ENCODE measurements around the gene TUBB2B.

TUBB2B gene

GRCh38 chr6:3220366-3220765 lies 7.1 kb downstream of the TUBB2B start:
- no peaks in the 10 kb centered on the region for H3K27me3 ChIP-seq (ENCODE audit: low read depth, low read length)
- no peaks in the 10 kb centered on the region for H3K36me3 ChIP-seq (ENCODE audit: control insufficient read depth in 1 of 2, insufficient read depth in 2 of 2, low read length in 2 of 2)
- H3K9me3 ChIP-seq (ENCODE audit: control insufficient read depth in 1 of 2, low read length in 2 of 2) = no peaks in the 10 kb centered on the region
- no peaks in the 10 kb centered on the region for H3K4me1 ChIP-seq (ENCODE audit: control insufficient read depth in 1 of 2, insufficient read depth in 2 of 2, low read length in 2 of 2)
- H3K4me3 ChIP-seq (ENCODE audit: low read depth in 1 of 2, low read length in 2 of 2) = no peak overlapping the region
- H3K27ac ChIP-seq (ENCODE audit: low read length) = no peak overlapping the region

GRCh38 chr6:3218266-3218665 lies 9.2 kb downstream of the TUBB2B start:
- H3K27me3 ChIP-seq (ENCODE audit: low read depth, low read length) = no peaks in the 10 kb centered on the region

DNA sequence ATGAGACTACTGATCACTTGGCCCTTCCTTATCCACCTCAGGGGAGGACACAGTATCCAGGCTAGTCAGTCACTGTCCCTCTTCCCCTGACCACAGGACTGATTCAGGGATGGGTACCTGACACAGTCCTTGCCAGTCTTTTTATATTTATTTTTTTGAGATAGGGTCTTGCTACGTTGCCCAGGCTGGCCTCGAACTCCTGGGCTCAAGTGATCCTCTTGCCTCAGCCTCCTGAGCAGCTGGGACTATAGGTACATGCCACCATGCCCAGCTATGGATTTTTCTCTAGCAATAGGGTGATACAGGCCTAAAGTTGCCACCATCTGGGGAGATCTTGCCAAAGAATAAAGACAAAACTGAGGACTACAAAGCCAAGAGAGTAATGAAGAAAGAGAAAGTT lies 10.2 kb downstream of the TUBB2B start:
- H3K4me1 ChIP-seq (ENCODE audit: control insufficient read depth in 1 of 2, insufficient read depth in 2 of 2, low read length in 2 of 2) = no peaks in the 10 kb centered on the region
- no peaks in the 10 kb centered on the region for H3K36me3 ChIP-seq (ENCODE audit: control insufficient read depth in 1 of 2, insufficient read depth in 2 of 2, low read length in 2 of 2)
- no peaks in the 10 kb centered on the region for H3K27me3 ChIP-seq (ENCODE audit: low read depth, low read length)
- H3K9me3 ChIP-seq (ENCODE audit: control insufficient read depth in 1 of 2, low read length in 2 of 2) = no peaks in the 10 kb centered on the region
- H3K27ac ChIP-seq (ENCODE audit: low read length) = no peak overlapping the region
- H3K4me3 ChIP-seq (ENCODE audit: low read depth in 1 of 2, low read length in 2 of 2) = no peak overlapping the region

More at GRCh38 chr6:3218266-3218665, 9.2 kb downstream of the TUBB2B start:
- Histone ChIP-seq H3K9me3 (ENCODE audit: control insufficient read depth in 1 of 2, low read length in 2 of 2) (no peaks in the 10 kb centered on the region), H3K4me3 (ENCODE audit: low read depth in 1 of 2, low read length in 2 of 2) (no peak overlapping the region), H3K4me1 (ENCODE audit: control insufficient read depth in 1 of 2, insufficient read depth in 2 of 2, low read length in 2 of 2) (no peaks in the 10 kb centered on the region), H3K36me3 (ENCODE audit: control insufficient read depth in 1 of 2, insufficient read depth in 2 of 2, low read length in 2 of 2) (no peaks in the 10 kb centered on the region), H3K27ac (ENCODE audit: low read length) (no peak overlapping the region)

DNA sequence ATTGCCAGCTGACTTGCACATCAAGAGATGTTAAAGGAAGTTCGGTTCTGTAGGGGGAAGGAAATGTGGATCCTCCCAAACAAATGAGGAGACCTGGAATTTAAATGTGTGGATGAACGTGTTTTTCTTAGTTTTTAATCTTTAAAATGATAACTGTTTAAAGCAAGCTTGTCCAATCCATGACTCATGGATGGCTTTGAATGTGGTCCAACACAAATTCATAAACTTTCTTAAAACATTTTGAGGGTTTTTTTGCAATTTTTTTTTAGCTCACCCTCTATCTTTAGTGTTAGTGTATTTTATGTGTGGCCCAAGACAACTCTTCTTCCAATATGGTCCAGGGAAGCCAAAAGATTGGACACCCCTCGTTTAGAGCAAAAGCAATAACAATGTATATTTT lies 12.6 kb downstream of the TUBB2B start:
- H3K36me3 ChIP-seq (ENCODE audit: control insufficient read depth in 1 of 2, insufficient read depth in 2 of 2, low read length in 2 of 2) = no peaks in the 10 kb centered on the region
- H3K27me3 ChIP-seq (ENCODE audit: low read depth, low read length) = no peaks in the 10 kb centered on the region
- no peak overlapping the region for H3K27ac ChIP-seq (ENCODE audit: low read length)
- H3K4me3 ChIP-seq (ENCODE audit: low read depth in 1 of 2, low read length in 2 of 2) = no peak overlapping the region
- no peaks in the 10 kb centered on the region for H3K9me3 ChIP-seq (ENCODE audit: control insufficient read depth in 1 of 2, low read length in 2 of 2)
- H3K4me1 ChIP-seq (ENCODE audit: control insufficient read depth in 1 of 2, insufficient read depth in 2 of 2, low read length in 2 of 2) = no peaks in the 10 kb centered on the region

- Histone ChIP-seq H3K4me3 (ENCODE audit: low read depth in 1 of 2, low read length in 2 of 2) (no peak overlapping the region), H3K27me3 (ENCODE audit: low read depth, low read length) (no peaks in the 10 kb centered on the region), H3K27ac (ENCODE audit: low read length) (no peak overlapping the region)
Observed at GRCh38 chr6:3213334-3213695, 14.1 kb downstream of the TUBB2B start.

DNA sequence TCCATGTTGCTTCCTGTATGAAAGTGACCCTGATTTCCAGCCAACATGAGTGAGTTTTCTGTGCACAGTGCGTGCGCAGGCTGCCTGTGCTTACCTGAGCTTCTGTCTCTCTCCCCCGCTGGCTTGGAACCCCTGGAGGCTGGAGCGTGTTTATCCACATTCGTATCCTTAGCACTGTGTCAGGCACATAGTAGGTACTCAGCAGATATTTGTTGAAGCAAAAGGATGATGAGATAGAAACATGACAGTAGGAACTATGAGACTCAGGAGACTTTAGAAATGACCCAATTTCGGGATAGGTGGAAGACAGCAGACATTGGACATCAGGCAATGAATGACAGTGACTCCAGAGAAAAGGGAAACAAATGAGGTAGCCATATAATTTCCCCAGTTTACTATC lies 15.2 kb downstream of the TUBB2B start:
- H3K27me3 ChIP-seq (ENCODE audit: low read depth, low read length) = no peaks in the 10 kb centered on the region
- H3K27ac ChIP-seq (ENCODE audit: low read length) = no peak overlapping the region
- H3K9me3 ChIP-seq (ENCODE audit: control insufficient read depth in 1 of 2, low read length in 2 of 2) = no peaks in the 10 kb centered on the region
- peaks cover 0 to 4% of the 10 kb centered on the region in 2 donors for H3K4me1 ChIP-seq (ENCODE audit: control insufficient read depth in 1 of 2, insufficient read depth in 2 of 2, low read length in 2 of 2)
- H3K36me3 ChIP-seq (ENCODE audit: control insufficient read depth in 1 of 2, insufficient read depth in 2 of 2, low read length in 2 of 2) = no peaks in the 10 kb centered on the region
- H3K4me3 ChIP-seq (ENCODE audit: low read depth in 1 of 2, low read length in 2 of 2) = no peak overlapping the region

More at GRCh38 chr6:3213334-3213695, 14.1 kb downstream of the TUBB2B start:
- Histone ChIP-seq H3K9me3 (ENCODE audit: control insufficient read depth in 1 of 2, low read length in 2 of 2) (no peaks in the 10 kb centered on the region), H3K4me1 (ENCODE audit: control insufficient read depth in 1 of 2, insufficient read depth in 2 of 2, low read length in 2 of 2) (peaks cover 0 to 4% of the 10 kb centered on the region in 2 donors), H3K36me3 (ENCODE audit: control insufficient read depth in 1 of 2, insufficient read depth in 2 of 2, low read length in 2 of 2) (no peaks in the 10 kb centered on the region)

DNA sequence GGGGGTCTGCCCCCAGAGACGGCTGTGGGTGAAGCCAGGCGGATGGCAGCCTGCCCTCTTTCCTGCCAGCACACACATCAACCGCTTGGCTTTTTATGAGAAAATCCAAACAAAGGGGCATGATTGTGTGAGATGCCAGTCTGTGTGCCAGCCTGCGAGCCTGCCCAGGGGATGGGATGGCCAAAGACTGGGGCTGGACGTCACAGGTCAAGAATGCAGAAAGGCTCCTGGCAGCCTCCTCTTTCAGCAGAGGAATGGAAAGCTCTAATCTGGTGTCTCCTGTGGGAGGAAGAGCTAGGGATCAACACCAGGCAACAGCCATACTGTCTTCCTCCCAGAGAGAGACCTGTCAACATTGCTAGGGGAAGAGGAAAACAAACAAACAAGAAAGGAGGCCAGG lies 15.8 kb downstream of the TUBB2B start:
- no peaks in the 10 kb centered on the region for H3K27me3 ChIP-seq (ENCODE audit: low read depth, low read length)
- H3K9me3 ChIP-seq (ENCODE audit: control insufficient read depth in 1 of 2, low read length in 2 of 2) = no peaks in the 10 kb centered on the region
- no peaks in the 10 kb centered on the region for H3K36me3 ChIP-seq (ENCODE audit: control insufficient read depth in 1 of 2, insufficient read depth in 2 of 2, low read length in 2 of 2)
- peaks cover 0 to 4% of the 10 kb centered on the region in 2 donors for H3K4me1 ChIP-seq (ENCODE audit: control insufficient read depth in 1 of 2, insufficient read depth in 2 of 2, low read length in 2 of 2)
- H3K27ac ChIP-seq (ENCODE audit: low read length) = no peak overlapping the region
- H3K4me3 ChIP-seq (ENCODE audit: low read depth in 1 of 2, low read length in 2 of 2) = no peak overlapping the region

- H3K4me1 ChIP-seq (ENCODE audit: control insufficient read depth in 1 of 2, insufficient read depth in 2 of 2, low read length in 2 of 2) = peaks cover 0 to 4% of the 10 kb centered on the region in 2 donors
- no peak overlapping the region for H3K27ac ChIP-seq (ENCODE audit: low read length)
- H3K27me3 ChIP-seq (ENCODE audit: low read depth, low read length) = no peaks in the 10 kb centered on the region
- no peaks in the 10 kb centered on the region for H3K9me3 ChIP-seq (ENCODE audit: control insufficient read depth in 1 of 2, low read length in 2 of 2)
- no peak overlapping the region for H3K4me3 ChIP-seq (ENCODE audit: low read depth in 1 of 2, low read length in 2 of 2)
- H3K36me3 ChIP-seq (ENCODE audit: control insufficient read depth in 1 of 2, insufficient read depth in 2 of 2, low read length in 2 of 2) = no peaks in the 10 kb centered on the region
Observed at GRCh38 chr6:3210024-3210610, 17.3 kb downstream of the TUBB2B start.

GRCh38 chr6:3209114-3210023 lies 18.1 kb downstream of the TUBB2B start:
- Histone ChIP-seq H3K27me3 (ENCODE audit: low read depth, low read length) (no peaks in the 10 kb centered on the region), H3K27ac (ENCODE audit: low read length) (no peak overlapping the region), H3K9me3 (ENCODE audit: control insufficient read depth in 1 of 2, low read length in 2 of 2) (no peaks in the 10 kb centered on the region), H3K36me3 (ENCODE audit: control insufficient read depth in 1 of 2, insufficient read depth in 2 of 2, low read length in 2 of 2) (no peaks in the 10 kb centered on the region), H3K4me3 (ENCODE audit: low read depth in 1 of 2, low read length in 2 of 2) (no peak overlapping the region), H3K4me1 (ENCODE audit: control insufficient read depth in 1 of 2, insufficient read depth in 2 of 2, low read length in 2 of 2) (peaks cover 0 to 4% of the 10 kb centered on the region in 2 donors)

GRCh38 chr6:3208775-3209113 lies 18.7 kb downstream of the TUBB2B start:
- Histone ChIP-seq H3K4me3 (ENCODE audit: low read depth in 1 of 2, low read length in 2 of 2) (no peak overlapping the region), H3K27me3 (ENCODE audit: low read depth, low read length) (no peaks in the 10 kb centered on the region), H3K9me3 (ENCODE audit: control insufficient read depth in 1 of 2, low read length in 2 of 2) (no peaks in the 10 kb centered on the region)

GRCh38 chr6:3208098-3208774 lies 19.2 kb downstream of the TUBB2B start:
- H3K27ac ChIP-seq (ENCODE audit: low read length) = no peak overlapping the region

More at GRCh38 chr6:3208775-3209113, 18.7 kb downstream of the TUBB2B start:
- H3K27ac ChIP-seq (ENCODE audit: low read length) = no peak overlapping the region
- no peaks in the 10 kb centered on the region for H3K36me3 ChIP-seq (ENCODE audit: control insufficient read depth in 1 of 2, insufficient read depth in 2 of 2, low read length in 2 of 2)
- H3K4me1 ChIP-seq (ENCODE audit: control insufficient read depth in 1 of 2, insufficient read depth in 2 of 2, low read length in 2 of 2) = peaks cover 0 to 4% of the 10 kb centered on the region in 2 donors

More at GRCh38 chr6:3208098-3208774, 19.2 kb downstream of the TUBB2B start:
- no peaks in the 10 kb centered on the region for H3K9me3 ChIP-seq (ENCODE audit: control insufficient read depth in 1 of 2, low read length in 2 of 2)
- H3K4me3 ChIP-seq (ENCODE audit: low read depth in 1 of 2, low read length in 2 of 2) = no peak overlapping the region
- no peaks in the 10 kb centered on the region for H3K27me3 ChIP-seq (ENCODE audit: low read depth, low read length)
- H3K36me3 ChIP-seq (ENCODE audit: control insufficient read depth in 1 of 2, insufficient read depth in 2 of 2, low read length in 2 of 2) = no peaks in the 10 kb centered on the region
- H3K4me1 ChIP-seq (ENCODE audit: control insufficient read depth in 1 of 2, insufficient read depth in 2 of 2, low read length in 2 of 2) = peaks cover 0 to 4% of the 10 kb centered on the region in 2 donors

All from muscle layer of duodenum (tissue), 2 donors.